AG04450 (cell line): Measurements from ENCODE around the gene CAB39L. TPM values are rescaled to one million over a fixed set of nuclear protein-coding genes. Genes with fewer than 3 reads are reported as not detected.

Experiments
- CTCF ChIA-PET: fragments of 300-600, 350-600 bp; formaldehyde crosslinking; extraction: SDS; loops from one replicate; lab custom pipeline; 2022; ENCODE audit warnings: antibody characterized with exemption, inconsistent platforms; lab: Charles Lee
- POLR2A ChIA-PET: fragments of 350-600 bp; formaldehyde crosslinking; extraction: SDS; loops from one replicate; lab custom pipeline; 2021; ENCODE audit warnings: antibody characterized with exemption, inconsistent platforms; lab: Yijun Ruan, JAX
- DNase-seq: peaks from one replicate; pipeline ENCODE4 v3.0.0-alpha.2; 2011; ENCODE audit warnings: low read depth, low spot score
- H3K27ac ChIP-seq: one replicate; pipeline ENCODE4 v1.5.1; 2012; ENCODE audit warnings: low read depth, low read length, control low read depth
- H3K27me3 ChIP-seq: one replicate; pipeline ENCODE4 v1.6.0; 2012; ENCODE audit warnings: low read length; ENCODE audit not compliant: control insufficient read depth, insufficient read depth
- H3K4me3 ChIP-seq: 2 replicates; pipeline ENCODE4 v1.5.1; 2011; ENCODE audit warnings: mild to moderate bottlenecking, low read depth, low read length, control low read depth
- H3K9me3 ChIP-seq: 2 replicates; pipeline ENCODE4 v1.5.1; 2012; ENCODE audit warnings: low read length; ENCODE audit not compliant: control insufficient read depth, insufficient read depth
- CTCF ChIP-seq: IDR thresholded peaks from 2 replicates; pipeline ENCODE4 v1.5.1; 2011; ENCODE audit warnings: low read depth, low read length, control low read depth, inconsistent platforms
- polyA plus RNA-seq: library from polyadenylated mRNA; depleted of rRNA; stranded (reverse); fragments of >200 nt; gene quantifications from 2 replicates; pipeline ENCODE4 v1.2.3, GENCODE V29; 2011

CAB39L gene
- polyA plus RNA-seq, 1 experiment = 26.3 TPM

GRCh38 chr13:49371943-49372613 lies 71.8 kb downstream of the CAB39L start:
- no peaks in the 10 kb centered on the region for H3K9me3 ChIP-seq
- no peak overlapping the region for H3K27ac ChIP-seq
- no peak overlapping the region for H3K4me3 ChIP-seq
- POLR2A ChIA-PET = no interaction called here
- TF ChIP-seq CTCF = no peak
- CTCF ChIA-PET = no interaction called here
- DNase-seq = no peak
- no peaks in the 10 kb centered on the region for H3K27me3 ChIP-seq

- H3K27ac ChIP-seq = no peak overlapping the region
- no peaks in the 10 kb centered on the region for H3K27me3 ChIP-seq
- no peak for DNase-seq
- no peaks in the 10 kb centered on the region for H3K9me3 ChIP-seq
- no peak overlapping the region for H3K4me3 ChIP-seq
- TF ChIP-seq CTCF = no peak
- ChIA-PET POLR2A (no interaction called here), CTCF (no interaction called here)
Measured at GRCh38 chr13:49370371-49370770, 73.5 kb downstream of the CAB39L start.

DNA sequence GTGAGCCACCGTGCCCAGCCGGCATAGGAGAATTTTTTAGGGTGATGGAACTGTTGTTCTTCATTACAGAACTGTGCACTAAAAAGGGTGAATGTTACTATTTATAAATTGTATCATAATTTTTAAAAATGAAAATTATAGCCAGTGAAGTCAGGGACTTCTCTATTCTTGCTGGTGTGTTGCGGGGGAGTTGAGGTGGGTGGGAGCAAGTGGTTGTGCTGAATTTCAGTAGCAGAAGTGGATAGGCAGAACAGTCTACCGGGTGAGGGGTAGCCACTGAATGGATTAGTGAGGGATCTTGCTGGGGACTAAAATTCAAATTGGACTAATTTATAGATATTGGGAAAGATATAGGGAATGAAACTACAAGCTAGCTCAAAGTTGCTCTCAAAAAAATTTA lies 74.0 kb downstream of the CAB39L start:
- H3K4me3 ChIP-seq = no peak overlapping the region
- no peaks in the 10 kb centered on the region for H3K9me3 ChIP-seq
- ChIA-PET POLR2A (no interaction called here), CTCF (interaction anchor here (0.6 kb wide), 1 partner anchor 8 kb away, joined by 3 read pairs; no protein-coding TSS in a partner anchor)
- H3K27me3 ChIP-seq = no peaks in the 10 kb centered on the region
- H3K27ac ChIP-seq = no peak overlapping the region
- TF ChIP-seq CTCF = no peak
- no peak for DNase-seq

- Histone ChIP-seq H3K4me3 (no peak overlapping the region), H3K9me3 (no peaks in the 10 kb centered on the region), H3K27ac (no peak overlapping the region), H3K27me3 (no peaks in the 10 kb centered on the region)
- no peak for TF ChIP-seq CTCF
- POLR2A ChIA-PET = interaction anchor here (0.9 to 2.5 kb wide), 3 partner anchors 11 to 75 kb away, joined by 4 to 8 read pairs (median 4); partner anchors contain the start of gene CAB39L
- CTCF ChIA-PET = interaction anchor here (0.8 to 1.2 kb wide), 2 partner anchors 75 to 120 kb away, joined by 3 read pairs; partner anchors contain the start of genes CAB39L and SETDB2
- no peak for DNase-seq
Measured at GRCh38 chr13:49368688-49369087, 75.2 kb downstream of the CAB39L start.
